HUES64 (cell line): ENCODE measurements around the gene WDR59. TPM values are rescaled to one million over a fixed set of nuclear protein-coding genes. Genes with fewer than 3 reads are reported as not detected.
"Not testable (repeated sequence)": the region's sequence is repeated elsewhere in the genome, so short reads cannot be mapped to it uniquely, and the experiment has no call there.

ENCODE experiments used
- H3K27ac ChIP-seq: 2 replicates; pipeline ENCODE4 v1.7.0; 2013; ENCODE audit warnings: low read depth, low read length, inconsistent platforms
- H3K27me3 ChIP-seq: 2 replicates; pipeline ENCODE4 v1.6.1; 2013; ENCODE audit warnings: mild to moderate bottlenecking, low read length; ENCODE audit not compliant: insufficient read depth
- H3K36me3 ChIP-seq: 2 replicates; pipeline ENCODE4 v1.6.1; 2013; ENCODE audit warnings: mild to moderate bottlenecking, low read length; ENCODE audit not compliant: insufficient read depth
- H3K4me1 ChIP-seq: 2 replicates; pipeline ENCODE4 v1.6.1; 2013; ENCODE audit warnings: mild to moderate bottlenecking, low read length, moderate library complexity; ENCODE audit not compliant: insufficient read depth
- H3K4me3 ChIP-seq: 2 replicates; pipeline ENCODE4 v1.5.1; 2013; ENCODE audit warnings: mild to moderate bottlenecking, low read length, moderate library complexity
- H3K9ac ChIP-seq: 2 replicates; pipeline ENCODE4 v1.6.1; 2013; ENCODE audit warnings: mild to moderate bottlenecking, low read depth, low read length
- H3K9me3 ChIP-seq: 2 replicates; pipeline ENCODE4 v1.6.1; 2013; ENCODE audit warnings: low read depth, low read length; ENCODE audit not compliant: insufficient read depth
- WGBS: fragments of 150-250, 120-280 bp; methylation state at CpG from one replicate; pipeline ENCODE4 v1.1.7; 2013; ENCODE audit warnings: missing lambda C conversion rate; 5-methylcytosine and 5-hydroxymethylcytosine counted together
- polyA plus RNA-seq, 2 experiments: library from polyadenylated mRNA; stranded (reverse); fragments of 50-300 nt; gene quantifications; one replicate each; pipeline ENCODE4 v1.2.3, GENCODE V29; 2013

WDR59 gene
- 43.5 TPM for polyA plus RNA-seq (2013, experiment 1 of 2)
- 47.8 TPM for polyA plus RNA-seq (2013, experiment 2 of 2)

GRCh38 chr16:74984529-74985296 lies at the start of gene WDR59:
TSS of gene WDR59 (minus strand) at chr16:74985123. CDS start at chr16:74985017, 106 bp downstream.
- H3K27me3 ChIP-seq, result no peaks in the 10 kb centered on the region
- peak within 1 kb of the TSS; percentile 86 for H3K9ac ChIP-seq
- H3K9me3 ChIP-seq, result no peaks in the 10 kb centered on the region
- H3K4me1 ChIP-seq, result no peaks in the 10 kb centered on the region
- H3K36me3 ChIP-seq, result no peaks in the 10 kb centered on the region; the same call in 1 of the 2 replicates
- WGBS, result under 1% methylated on average over 68 of the region's 68 CpGs
- H3K4me3 ChIP-seq, result peak within 1 kb of the TSS; percentile 93
- peak within 1 kb of the TSS; percentile 84 for H3K27ac ChIP-seq

- H3K9me3 ChIP-seq, result peaks cover 11% of the 10 kb centered on the region
Observed at GRCh38 chr16:75032655-75033054, 47.7 kb upstream of the WDR59 start.

GRCh38 chr16:75029854-75030253 lies 44.9 kb upstream of the WDR59 start:
- no peak overlapping the region for H3K27ac ChIP-seq
- no peaks in the 10 kb centered on the region for H3K4me1 ChIP-seq
- no peaks in the 10 kb centered on the region for H3K27me3 ChIP-seq
- no peak overlapping the region for H3K4me3 ChIP-seq
- H3K36me3 ChIP-seq, result 0 out of 2 replicates have a peak, but pooled peaks cover 2% of the 10 kb centered on the region
- H3K9me3 ChIP-seq, result peaks cover 2% of the 10 kb centered on the region; the same call in 1 of the 2 replicates
- no peak overlapping the region for H3K9ac ChIP-seq

More at GRCh38 chr16:75032655-75033054, 47.7 kb upstream of the WDR59 start:
- Histone ChIP-seq H3K9ac (no peak overlapping the region), H3K4me3 (no peak overlapping the region), H3K36me3 (peaks cover 7% of the 10 kb centered on the region; the same call in 1 of the 2 replicates), H3K4me1 (no peaks in the 10 kb centered on the region), H3K27me3 (no peaks in the 10 kb centered on the region), H3K27ac (no peak overlapping the region)

GRCh38 chr16:75028544-75029135 lies 43.7 kb upstream of the WDR59 start:
- 82% methylated on average over 4 of the region's 4 CpGs for WGBS
- H3K4me1 ChIP-seq, result no peaks in the 10 kb centered on the region
- H3K27me3 ChIP-seq, result no peaks in the 10 kb centered on the region

GRCh38 chr16:75027520-75028300 lies 42.8 kb upstream of the WDR59 start:
- Histone ChIP-seq H3K36me3 (0 out of 2 replicates have a peak, but pooled peaks cover 2% of the 10 kb centered on the region), H3K27ac (no peak overlapping the region), H3K4me1 (no peaks in the 10 kb centered on the region), H3K27me3 (no peaks in the 10 kb centered on the region), H3K4me3 (no peak overlapping the region), H3K9ac (no peak overlapping the region), H3K9me3 (peaks cover 2% of the 10 kb centered on the region; the same call in 1 of the 2 replicates)
- WGBS, result 92% methylated on average over 6 of the region's 6 CpGs

More at GRCh38 chr16:75028544-75029135, 43.7 kb upstream of the WDR59 start:
- Histone ChIP-seq H3K36me3 (0 out of 2 replicates have a peak, but pooled peaks cover 2% of the 10 kb centered on the region), H3K27ac (no peak overlapping the region), H3K9ac (no peak overlapping the region), H3K4me3 (no peak overlapping the region), H3K9me3 (peaks cover 2% of the 10 kb centered on the region; the same call in 1 of the 2 replicates)

GRCh38 chr16:75026892-75027391 lies 42.0 kb upstream of the WDR59 start:
- Histone ChIP-seq H3K27me3 (no peaks in the 10 kb centered on the region), H3K36me3 (0 out of 2 replicates have a peak, but pooled peaks cover 2% of the 10 kb centered on the region), H3K4me1 (no peaks in the 10 kb centered on the region), H3K27ac (no peak overlapping the region), H3K4me3 (no peak overlapping the region), H3K9ac (no peak overlapping the region), H3K9me3 (peaks cover 2% of the 10 kb centered on the region; the same call in 1 of the 2 replicates)
- 92% methylated on average over 2 of the region's 2 CpGs for WGBS

- H3K9ac ChIP-seq, H3K27me3 ChIP-seq, H3K9me3 ChIP-seq, H3K27ac ChIP-seq, H3K36me3 ChIP-seq, H3K4me3 ChIP-seq, H3K4me1 ChIP-seq: not testable (repeated sequence)
- 94% methylated on average over 10 of the region's 10 CpGs for WGBS
Observed at GRCh38 chr16:75026239-75026891, 41.4 kb upstream of the WDR59 start.

- Histone ChIP-seq H3K36me3 (peaks cover 6% of the 10 kb centered on the region), H3K9ac (no peak overlapping the region), H3K4me1 (no peaks in the 10 kb centered on the region), H3K4me3 (no peak overlapping the region), H3K9me3 (peaks cover 14% of the 10 kb centered on the region; the same call in 1 of the 2 replicates), H3K27ac (no peak overlapping the region), H3K27me3 (no peaks in the 10 kb centered on the region)
- 82% methylated on average over 3 of the region's 3 CpGs for WGBS
Observed at GRCh38 chr16:75025761-75026160, 40.8 kb upstream of the WDR59 start.

- Histone ChIP-seq H3K9me3 (peaks cover 14% of the 10 kb centered on the region; the same call in 1 of the 2 replicates), H3K36me3 (peaks cover 4% of the 10 kb centered on the region), H3K27me3 (no peaks in the 10 kb centered on the region), H3K9ac (no peak overlapping the region), H3K4me1 (no peaks in the 10 kb centered on the region), H3K4me3 (no peak overlapping the region), H3K27ac (no peak overlapping the region)
- WGBS, result 99% methylated on average over 3 of the region's 4 CpGs
Observed at GRCh38 chr16:75024594-75024993, 39.7 kb upstream of the WDR59 start.

- no peak overlapping the region for H3K9ac ChIP-seq
- no peak overlapping the region for H3K4me3 ChIP-seq
- H3K4me1 ChIP-seq, result no peaks in the 10 kb centered on the region
- H3K36me3 ChIP-seq, result peaks cover 4% of the 10 kb centered on the region
- WGBS, result 92% methylated on average over 3 of the region's 3 CpGs
- peaks cover 14% of the 10 kb centered on the region; the same call in 1 of the 2 replicates for H3K9me3 ChIP-seq
- no peak overlapping the region for H3K27ac ChIP-seq
- H3K27me3 ChIP-seq, result no peaks in the 10 kb centered on the region
Observed at GRCh38 chr16:75024182-75024581, 39.3 kb upstream of the WDR59 start.
